Mucosa of stomach (tissue), 1 donor: ENCODE measurements around the gene OR2AP1.

ENCODE experiments used
- H3K27me3 ChIP-seq: one replicate; pipeline ENCODE4 v1.7.0; 2013; ENCODE audit warnings: mild to moderate bottlenecking, low read length; ENCODE audit not compliant: control insufficient read depth, insufficient read depth
- H3K36me3 ChIP-seq: one replicate; pipeline ENCODE4 v1.7.0; 2013; ENCODE audit warnings: low read length; ENCODE audit not compliant: control insufficient read depth, insufficient read depth
- H3K4me1 ChIP-seq: one replicate; pipeline ENCODE4 v1.7.0; 2013; ENCODE audit warnings: mild to moderate bottlenecking, low read length; ENCODE audit not compliant: control insufficient read depth, insufficient read depth
- H3K4me3 ChIP-seq: one replicate; pipeline ENCODE4 v1.7.0; 2013; ENCODE audit warnings: low read length
- H3K9ac ChIP-seq: one replicate; pipeline ENCODE4 v1.7.0; 2013; ENCODE audit warnings: mild to moderate bottlenecking, low read length, moderate library complexity
- H3K9me3 ChIP-seq: one replicate; pipeline ENCODE4 v1.7.0; 2013; ENCODE audit warnings: mild to moderate bottlenecking, low read length, moderate library complexity; ENCODE audit not compliant: control insufficient read depth
- donor health status: Pancreatic carcinoma.

OR2AP1 gene

DNA sequence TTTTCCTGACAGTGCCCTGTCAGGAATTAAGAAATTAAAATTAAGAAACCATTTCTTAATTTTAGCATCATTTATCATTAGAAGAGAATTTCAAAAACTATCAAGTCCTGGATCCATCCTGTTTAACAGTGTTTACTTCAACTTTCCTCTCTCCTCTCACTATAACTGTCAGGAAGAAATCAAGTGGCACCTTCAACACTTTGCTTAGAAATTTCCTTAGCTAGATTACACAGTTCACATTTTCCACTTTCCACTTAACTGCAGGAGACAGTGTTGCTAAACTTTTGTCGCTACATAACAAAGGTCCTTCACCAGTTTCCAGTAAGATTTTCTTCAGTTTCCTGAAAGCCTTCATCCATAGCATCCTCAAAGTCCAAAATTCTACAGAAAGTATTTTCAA is 42.5 kb downstream of the OR2AP1 start:
- no peaks in the 10 kb centered on the region for H3K4me1 ChIP-seq
- H3K36me3 ChIP-seq = no peaks in the 10 kb centered on the region
- H3K9me3 ChIP-seq = no peaks in the 10 kb centered on the region
- H3K4me3 ChIP-seq = no peak overlapping the region
- H3K27me3 ChIP-seq = no peaks in the 10 kb centered on the region
- H3K9ac ChIP-seq = no peak overlapping the region

DNA sequence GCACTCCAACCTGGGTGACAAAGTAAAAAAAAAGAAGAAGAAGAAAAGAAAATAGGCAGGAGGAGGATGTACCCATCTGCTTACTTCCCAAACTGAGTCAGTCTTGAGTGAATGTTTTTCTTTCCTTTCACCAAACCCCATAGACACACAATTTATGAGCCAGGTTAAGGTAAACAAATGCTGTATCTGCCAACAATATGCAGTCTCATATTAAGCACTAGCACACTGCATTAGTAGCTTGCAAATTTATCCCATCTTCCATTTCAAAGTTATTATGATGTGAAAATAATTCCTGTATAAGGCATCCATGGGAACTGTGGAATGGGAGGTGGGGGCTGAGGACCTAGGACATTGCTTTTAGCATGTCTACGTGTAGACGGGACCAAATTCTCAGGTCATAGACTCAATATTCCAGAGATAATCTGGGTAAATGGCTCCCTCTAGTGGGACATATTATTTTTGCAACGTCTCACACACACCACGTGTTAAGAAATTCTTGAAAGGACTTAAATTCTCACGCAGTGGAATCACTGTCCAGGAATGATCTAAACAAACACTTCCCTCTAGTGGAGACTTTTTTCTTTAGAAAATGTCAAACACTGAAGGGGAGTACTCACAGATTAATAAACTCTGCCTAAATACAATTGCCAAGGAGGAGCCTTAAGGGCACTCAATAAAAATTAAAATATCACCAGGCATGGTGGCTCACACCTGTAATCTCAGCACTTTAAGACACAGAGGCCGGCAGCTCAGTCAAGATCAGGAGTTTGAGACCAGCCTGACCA is 47.3 kb downstream of the OR2AP1 start:
- Histone ChIP-seq H3K9me3 (no peaks in the 10 kb centered on the region), H3K9ac (no peak overlapping the region), H3K4me3 (no peak overlapping the region), H3K27me3 (no peaks in the 10 kb centered on the region), H3K4me1 (no peaks in the 10 kb centered on the region), H3K36me3 (no peaks in the 10 kb centered on the region)

DNA sequence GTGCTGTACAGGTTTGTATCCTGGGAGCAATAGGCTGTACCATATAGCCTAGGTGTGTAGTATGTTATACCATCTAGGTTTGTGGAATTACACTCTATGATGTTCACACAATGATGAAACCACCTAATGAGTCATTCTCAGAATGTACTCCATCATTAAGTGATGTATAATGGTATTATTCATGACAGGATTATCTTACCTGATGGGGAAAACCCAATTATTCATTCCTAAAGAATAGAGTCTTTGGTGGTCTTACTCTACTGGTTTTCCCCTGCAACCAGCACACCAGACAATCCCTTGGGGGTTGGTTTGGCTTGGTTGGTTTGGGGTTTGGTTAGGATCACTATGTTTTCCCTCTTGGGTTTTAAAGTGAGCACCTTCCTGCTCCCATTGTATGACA is 51.8 kb downstream of the OR2AP1 start:
- Histone ChIP-seq H3K36me3 (no peaks in the 10 kb centered on the region), H3K9me3 (no peaks in the 10 kb centered on the region), H3K4me1 (no peaks in the 10 kb centered on the region), H3K9ac (no peak overlapping the region), H3K4me3 (no peak overlapping the region), H3K27me3 (no peaks in the 10 kb centered on the region)
